ENCODE data around the gene PCTP. TPM values are rescaled to one million over a fixed set of nuclear protein-coding genes. Genes with fewer than 3 reads are reported as not detected.

Gene PCTP
- total and polyA plus RNA-seq, 2 experiments from 2014 or later, result 22.7 to 35.4 TPM

GRCh38 chr17:55777471-55777971 lies 26.7 kb downstream of the PCTP start:
- Histone ChIP-seq H2AFZ (no peak overlapping the region), H3K27me3 (no peaks in the 10 kb centered on the region), H3K36me3 (replicated peaks; ENCODE audit: insufficient read depth, low read depth) (no peaks in the 10 kb centered on the region), H3K4me3 (no peak overlapping the region), H3K9me3 (ENCODE audit: low read depth) (no peaks in the 10 kb centered on the region), H3K4me2 (no peak overlapping the region), H3K79me2 (no peaks in the 10 kb centered on the region), H3K4me1 (ENCODE audit: insufficient read depth) (no peaks in the 10 kb centered on the region), H4K20me1 (ENCODE audit: insufficient read depth, poor library complexity, severe bottlenecking) (no peaks in the 10 kb centered on the region), H3K9me2 (replicated peaks; ENCODE audit: insufficient read depth) (no peaks in the 10 kb centered on the region), H3K27ac (no peak overlapping the region)
- TF ChIP-seq EZH2 (IDR thresholded peaks at IDR 0.05; ENCODE audit: borderline replicate concordance), result no peak
- TF ChIP-seq EZH2phosphoT487 (IDR thresholded peaks at IDR 0.05; ENCODE audit: low read depth, severe bottlenecking, unreplicated experiment), result no peak
- TF ChIP-seq, protein P1, sequence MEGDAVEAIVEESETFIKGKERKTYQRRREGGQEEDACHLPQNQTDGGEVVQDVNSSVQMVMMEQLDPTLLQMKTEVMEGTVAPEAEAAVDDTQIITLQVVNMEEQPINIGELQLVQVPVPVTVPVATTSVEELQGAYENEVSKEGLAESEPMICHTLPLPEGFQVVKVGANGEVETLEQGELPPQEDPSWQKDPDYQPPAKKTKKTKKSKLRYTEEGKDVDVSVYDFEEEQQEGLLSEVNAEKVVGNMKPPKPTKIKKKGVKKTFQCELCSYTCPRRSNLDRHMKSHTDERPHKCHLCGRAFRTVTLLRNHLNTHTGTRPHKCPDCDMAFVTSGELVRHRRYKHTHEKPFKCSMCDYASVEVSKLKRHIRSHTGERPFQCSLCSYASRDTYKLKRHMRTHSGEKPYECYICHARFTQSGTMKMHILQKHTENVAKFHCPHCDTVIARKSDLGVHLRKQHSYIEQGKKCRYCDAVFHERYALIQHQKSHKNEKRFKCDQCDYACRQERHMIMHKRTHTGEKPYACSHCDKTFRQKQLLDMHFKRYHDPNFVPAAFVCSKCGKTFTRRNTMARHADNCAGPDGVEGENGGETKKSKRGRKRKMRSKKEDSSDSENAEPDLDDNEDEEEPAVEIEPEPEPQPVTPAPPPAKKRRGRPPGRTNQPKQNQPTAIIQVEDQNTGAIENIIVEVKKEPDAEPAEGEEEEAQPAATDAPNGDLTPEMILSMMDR (IDR thresholded peaks at IDR 0.05; ENCODE audit: poor library complexity), result no peak
- WGBS (ENCODE audit: low lambda C conversion rate, missing lambda C conversion rate), result 95% methylated on average over 2 of the region's 2 CpGs
- DNase-seq (ENCODE audit: low spot score), result no peak

- Histone ChIP-seq H3K79me2 (no peaks in the 10 kb centered on the region), H3K4me3 (no peak overlapping the region), H3K4me1 (ENCODE audit: insufficient read depth) (no peaks in the 10 kb centered on the region), H3K9me3 (ENCODE audit: low read depth) (no peaks in the 10 kb centered on the region), H3K36me3 (replicated peaks; ENCODE audit: insufficient read depth, low read depth) (no peaks in the 10 kb centered on the region), H3K27me3 (no peaks in the 10 kb centered on the region), H3K4me2 (no peak overlapping the region), H4K20me1 (ENCODE audit: insufficient read depth, poor library complexity, severe bottlenecking) (no peaks in the 10 kb centered on the region), H3K27ac (no peak overlapping the region), H2AFZ (no peak overlapping the region), H3K9me2 (replicated peaks; ENCODE audit: insufficient read depth) (no peaks in the 10 kb centered on the region)
- TF ChIP-seq, protein P1 (IDR thresholded peaks at IDR 0.05; ENCODE audit: poor library complexity), result no peak
- TF ChIP-seq EZH2phosphoT487 (IDR thresholded peaks at IDR 0.05; ENCODE audit: low read depth, severe bottlenecking, unreplicated experiment) (no peak), EZH2 (IDR thresholded peaks at IDR 0.05; ENCODE audit: borderline replicate concordance) (no peak)
- no peak for DNase-seq (ENCODE audit: low spot score)
- WGBS (ENCODE audit: low lambda C conversion rate, missing lambda C conversion rate), result 95% methylated on average over 6 of the region's 6 CpGs
These were observed 27.7 kb downstream of the PCTP start for GRCh38 chr17:55778389-55779118.

GRCh38 chr17:55783684-55784245 lies 32.9 kb downstream of the PCTP start:
- DNase-seq (ENCODE audit: low spot score), result peak; percentile 57
- no peak overlapping the region for H2AFZ ChIP-seq
- H3K9me3 ChIP-seq (ENCODE audit: low read depth), result no peaks in the 10 kb centered on the region
- no peaks in the 10 kb centered on the region for H4K20me1 ChIP-seq (ENCODE audit: insufficient read depth, poor library complexity, severe bottlenecking)
- 67% methylated on average over 16 of the region's 16 CpGs for WGBS (ENCODE audit: low lambda C conversion rate, missing lambda C conversion rate)
- H3K36me3 ChIP-seq (replicated peaks; ENCODE audit: insufficient read depth, low read depth), result no peaks in the 10 kb centered on the region
- TF ChIP-seq, protein P1 (IDR thresholded peaks at IDR 0.05; ENCODE audit: poor library complexity), result no peak
- TF ChIP-seq EZH2 (IDR thresholded peaks at IDR 0.05; ENCODE audit: borderline replicate concordance), result no peak
- no peak for TF ChIP-seq EZH2phosphoT487 (IDR thresholded peaks at IDR 0.05; ENCODE audit: low read depth, severe bottlenecking, unreplicated experiment)
- peak overlapping the region; percentile 69 for H3K27ac ChIP-seq
- H3K4me2 ChIP-seq, result no peak overlapping the region
- H3K9me2 ChIP-seq (replicated peaks; ENCODE audit: insufficient read depth), result no peaks in the 10 kb centered on the region
- no peak overlapping the region for H3K4me3 ChIP-seq
- H3K79me2 ChIP-seq, result no peaks in the 10 kb centered on the region
- no peaks in the 10 kb centered on the region for H3K4me1 ChIP-seq (ENCODE audit: insufficient read depth)
- H3K27me3 ChIP-seq, result no peaks in the 10 kb centered on the region
